ENCODE results near the gene JARID2.

JARID2 gene

GRCh38 chr6:15551798-15552197 lies 305.9 kb downstream of the JARID2 start:
- Histone ChIP-seq H3K4me3 (ENCODE audit: low read depth in 1 of 2, low read length in 2 of 2) (no peak overlapping the region), H3K9me3 (ENCODE audit: low read length) (no peaks in the 10 kb centered on the region), H3K4me1 (ENCODE audit: insufficient read depth, low read length) (peaks cover 17% of the 10 kb centered on the region), H3K36me3 (ENCODE audit: insufficient read depth, low read length) (no peaks in the 10 kb centered on the region), H3K27me3 (ENCODE audit: control insufficient read depth in 1 of 2, insufficient read depth in 2 of 2, low read length in 2 of 2) (no peaks in the 10 kb centered on the region), H3K9ac (ENCODE audit: low read length) (no peak overlapping the region), H3K27ac (ENCODE audit: low read depth, low read length) (no peak overlapping the region)

DNA sequence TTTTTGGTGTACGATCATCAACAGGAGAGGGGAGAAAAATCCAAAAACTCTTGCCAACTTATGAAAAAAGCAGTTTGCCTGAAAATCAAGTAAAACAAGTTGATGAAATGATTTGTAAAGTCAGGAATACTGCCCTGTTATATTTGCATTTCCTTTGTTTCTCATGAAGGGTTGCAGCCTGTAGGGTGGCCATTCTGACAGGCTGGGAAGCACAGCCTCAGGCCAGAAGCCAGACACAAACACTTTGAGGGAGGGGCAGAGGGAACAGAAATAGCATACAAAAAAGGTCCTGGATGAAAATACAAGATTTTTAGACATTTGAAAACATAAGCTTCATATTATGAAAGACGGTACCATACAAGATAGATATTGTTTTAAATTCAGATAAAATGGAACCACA lies 307.2 kb downstream of the JARID2 start:
- Histone ChIP-seq H3K36me3 (ENCODE audit: insufficient read depth, low read length) (no peaks in the 10 kb centered on the region), H3K4me1 (ENCODE audit: insufficient read depth, low read length) (peaks cover 9% of the 10 kb centered on the region), H3K4me3 (ENCODE audit: low read depth in 1 of 2, low read length in 2 of 2) (no peak overlapping the region), H3K9me3 (ENCODE audit: low read length) (no peaks in the 10 kb centered on the region), H3K27ac (ENCODE audit: low read depth, low read length) (no peak overlapping the region), H3K9ac (ENCODE audit: low read length) (no peak overlapping the region), H3K27me3 (ENCODE audit: control insufficient read depth in 1 of 2, insufficient read depth in 2 of 2, low read length in 2 of 2) (no peaks in the 10 kb centered on the region)

GRCh38 chr6:15553736-15554294 lies 307.9 kb downstream of the JARID2 start:
- Histone ChIP-seq H3K4me3 (ENCODE audit: low read depth in 1 of 2, low read length in 2 of 2) (no peak overlapping the region), H3K4me1 (ENCODE audit: insufficient read depth, low read length) (peaks cover 9% of the 10 kb centered on the region), H3K27me3 (ENCODE audit: control insufficient read depth in 1 of 2, insufficient read depth in 2 of 2, low read length in 2 of 2) (no peaks in the 10 kb centered on the region), H3K9me3 (ENCODE audit: low read length) (no peaks in the 10 kb centered on the region), H3K27ac (ENCODE audit: low read depth, low read length) (no peak overlapping the region), H3K36me3 (ENCODE audit: insufficient read depth, low read length) (no peaks in the 10 kb centered on the region), H3K9ac (ENCODE audit: low read length) (no peak overlapping the region)

GRCh38 chr6:15554728-15555100 lies 308.8 kb downstream of the JARID2 start:
- no peaks in the 10 kb centered on the region for H3K27me3 ChIP-seq (ENCODE audit: control insufficient read depth in 1 of 2, insufficient read depth in 2 of 2, low read length in 2 of 2)
- peaks cover 9% of the 10 kb centered on the region for H3K4me1 ChIP-seq (ENCODE audit: insufficient read depth, low read length)
- H3K4me3 ChIP-seq (ENCODE audit: low read depth in 1 of 2, low read length in 2 of 2) = no peak overlapping the region
- H3K9me3 ChIP-seq (ENCODE audit: low read length) = no peaks in the 10 kb centered on the region
- H3K36me3 ChIP-seq (ENCODE audit: insufficient read depth, low read length) = no peaks in the 10 kb centered on the region
- H3K27ac ChIP-seq (ENCODE audit: low read depth, low read length) = no peak overlapping the region
- H3K9ac ChIP-seq (ENCODE audit: low read length) = no peak overlapping the region

DNA sequence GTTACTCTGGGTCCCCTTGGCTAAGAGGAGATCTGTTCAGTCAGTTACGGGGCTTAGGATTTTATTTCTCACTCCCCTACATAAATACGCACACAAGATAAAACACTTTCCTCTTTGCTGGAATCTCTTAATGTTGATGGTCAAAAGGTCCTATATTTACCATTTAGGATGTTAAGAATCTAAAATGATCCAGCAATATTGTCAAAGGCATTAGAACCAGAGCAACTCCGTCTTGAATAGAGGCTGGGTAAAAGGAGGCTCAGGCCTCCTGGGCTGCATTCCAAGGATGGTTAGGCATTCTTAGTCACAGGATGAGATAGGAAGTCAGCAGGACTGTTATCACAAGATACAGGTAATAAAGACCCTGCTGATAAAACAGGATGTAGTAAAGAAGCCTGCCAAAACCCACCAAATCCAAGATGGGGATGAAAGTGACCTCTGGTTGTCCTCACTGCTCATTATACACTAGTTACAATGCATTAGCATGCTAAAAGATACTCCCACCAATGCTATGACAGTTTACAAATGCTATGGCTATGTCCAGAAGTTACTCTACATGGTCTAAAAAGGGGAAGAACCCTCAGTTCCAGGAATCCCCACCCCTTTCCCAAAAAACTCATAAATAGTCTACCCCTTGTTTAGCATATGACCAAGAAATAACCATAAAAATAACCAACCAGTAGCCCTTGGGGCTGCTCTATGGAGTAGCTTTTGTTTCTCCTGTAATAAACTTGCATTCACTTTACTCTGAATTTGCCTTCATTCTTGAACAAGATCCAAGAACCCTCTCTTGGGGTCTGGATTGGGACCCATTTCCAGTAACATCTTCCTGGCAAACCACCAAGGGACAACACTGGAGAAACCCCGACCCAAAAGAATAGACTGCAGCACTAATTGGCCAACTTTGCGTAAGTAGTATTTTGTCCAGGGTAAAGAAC lies 309.5 kb downstream of the JARID2 start:
- H3K4me1 ChIP-seq (ENCODE audit: insufficient read depth, low read length) = peaks cover 9% of the 10 kb centered on the region
- H3K9me3 ChIP-seq (ENCODE audit: low read length) = no peaks in the 10 kb centered on the region
- H3K9ac ChIP-seq (ENCODE audit: low read length) = no peak overlapping the region
- H3K36me3 ChIP-seq (ENCODE audit: insufficient read depth, low read length) = no peaks in the 10 kb centered on the region
- H3K4me3 ChIP-seq (ENCODE audit: low read depth in 1 of 2, low read length in 2 of 2) = no peak overlapping the region
- H3K27me3 ChIP-seq (ENCODE audit: control insufficient read depth in 1 of 2, insufficient read depth in 2 of 2, low read length in 2 of 2) = no peaks in the 10 kb centered on the region
- no peak overlapping the region for H3K27ac ChIP-seq (ENCODE audit: low read depth, low read length)

GRCh38 chr6:15556711-15557110 lies 310.8 kb downstream of the JARID2 start:
- peaks cover 7% of the 10 kb centered on the region for H3K4me1 ChIP-seq (ENCODE audit: insufficient read depth, low read length)
- H3K27me3 ChIP-seq (ENCODE audit: control insufficient read depth in 1 of 2, insufficient read depth in 2 of 2, low read length in 2 of 2) = no peaks in the 10 kb centered on the region
- no peaks in the 10 kb centered on the region for H3K9me3 ChIP-seq (ENCODE audit: low read length)
- no peak overlapping the region for H3K4me3 ChIP-seq (ENCODE audit: low read depth in 1 of 2, low read length in 2 of 2)
- H3K36me3 ChIP-seq (ENCODE audit: insufficient read depth, low read length) = no peaks in the 10 kb centered on the region
- H3K9ac ChIP-seq (ENCODE audit: low read length) = no peak overlapping the region
- H3K27ac ChIP-seq (ENCODE audit: low read depth, low read length) = no peak overlapping the region

DNA sequence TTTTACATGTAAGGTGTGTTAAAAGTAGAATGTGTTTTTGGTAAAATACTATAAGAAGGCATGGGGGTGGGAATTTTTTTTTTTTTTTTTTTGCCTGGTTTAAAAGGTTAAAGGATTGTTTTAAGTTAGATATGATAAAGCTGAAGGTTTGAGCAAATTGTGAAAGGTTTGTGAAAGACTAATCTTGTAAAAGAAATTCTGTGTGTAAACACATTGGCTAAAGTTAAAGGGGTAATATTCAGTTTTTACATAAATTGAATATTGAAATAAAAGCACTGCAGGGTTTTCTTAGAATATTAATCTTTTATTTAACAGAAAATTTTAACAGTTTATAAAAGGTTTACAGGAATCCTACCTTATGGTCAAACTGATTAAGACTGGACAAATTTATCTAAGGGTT lies 311.3 kb downstream of the JARID2 start:
- H3K9me3 ChIP-seq (ENCODE audit: low read length) = no peaks in the 10 kb centered on the region
- H3K27ac ChIP-seq (ENCODE audit: low read depth, low read length) = no peak overlapping the region
- no peak overlapping the region for H3K4me3 ChIP-seq (ENCODE audit: low read depth in 1 of 2, low read length in 2 of 2)
- peaks cover 2% of the 10 kb centered on the region for H3K4me1 ChIP-seq (ENCODE audit: insufficient read depth, low read length)
- H3K36me3 ChIP-seq (ENCODE audit: insufficient read depth, low read length) = no peaks in the 10 kb centered on the region
- H3K27me3 ChIP-seq (ENCODE audit: control insufficient read depth in 1 of 2, insufficient read depth in 2 of 2, low read length in 2 of 2) = no peaks in the 10 kb centered on the region
- no peak overlapping the region for H3K9ac ChIP-seq (ENCODE audit: low read length)

GRCh38 chr6:15560713-15561112 lies 314.8 kb downstream of the JARID2 start:
- no peak overlapping the region for H3K9ac ChIP-seq (ENCODE audit: low read length)
- no peak overlapping the region for H3K4me3 ChIP-seq (ENCODE audit: low read depth in 1 of 2, low read length in 2 of 2)
- no peaks in the 10 kb centered on the region for H3K27me3 ChIP-seq (ENCODE audit: control insufficient read depth in 1 of 2, insufficient read depth in 2 of 2, low read length in 2 of 2)
- no peaks in the 10 kb centered on the region for H3K36me3 ChIP-seq (ENCODE audit: insufficient read depth, low read length)
- no peaks in the 10 kb centered on the region for H3K9me3 ChIP-seq (ENCODE audit: low read length)
- no peaks in the 10 kb centered on the region for H3K4me1 ChIP-seq (ENCODE audit: insufficient read depth, low read length)
- H3K27ac ChIP-seq (ENCODE audit: low read depth, low read length) = no peak overlapping the region

DNA sequence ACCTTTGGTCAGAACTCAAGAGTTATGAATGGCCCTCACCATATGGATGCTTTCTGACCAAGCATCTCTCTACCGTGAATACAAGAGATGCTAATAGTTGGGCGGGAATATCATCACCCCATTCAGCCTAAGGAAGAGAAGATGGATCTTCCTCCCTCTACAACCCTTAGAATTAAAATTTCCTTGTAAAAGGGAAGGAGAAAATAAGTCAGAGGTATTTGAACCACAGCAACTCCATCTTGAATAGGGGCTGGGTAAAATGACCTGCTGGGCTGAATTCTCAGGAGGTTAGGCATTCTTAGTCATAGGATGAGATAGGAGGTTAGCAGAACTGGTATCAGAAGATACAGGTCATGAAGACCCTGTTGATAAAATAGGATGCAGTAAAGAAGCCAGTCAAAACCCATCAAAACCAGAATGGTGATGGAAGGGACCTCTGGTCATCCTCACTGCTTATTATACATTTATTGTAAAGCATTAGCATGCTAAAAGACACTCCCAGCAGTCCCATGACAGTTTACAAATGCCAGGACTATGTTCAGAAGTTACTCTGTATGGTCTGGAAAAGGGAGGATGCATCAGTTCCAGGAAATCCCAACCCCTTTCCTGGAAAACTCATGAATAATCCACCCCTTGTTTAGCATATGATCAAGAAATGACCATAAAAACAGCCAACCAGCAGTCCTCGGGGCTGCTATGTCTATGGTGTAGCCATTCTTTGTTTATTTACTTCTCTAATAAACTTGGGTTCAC lies 315.8 kb downstream of the JARID2 start:
- no peaks in the 10 kb centered on the region for H3K4me1 ChIP-seq (ENCODE audit: insufficient read depth, low read length)
- H3K4me3 ChIP-seq (ENCODE audit: low read depth in 1 of 2, low read length in 2 of 2) = no peak overlapping the region
- H3K9ac ChIP-seq (ENCODE audit: low read length) = no peak overlapping the region
- H3K9me3 ChIP-seq (ENCODE audit: low read length) = no peaks in the 10 kb centered on the region
- H3K27ac ChIP-seq (ENCODE audit: low read depth, low read length) = no peak overlapping the region
- H3K27me3 ChIP-seq (ENCODE audit: control insufficient read depth in 1 of 2, insufficient read depth in 2 of 2, low read length in 2 of 2) = no peaks in the 10 kb centered on the region
- H3K36me3 ChIP-seq (ENCODE audit: insufficient read depth, low read length) = no peaks in the 10 kb centered on the region

GRCh38 chr6:15562977-15563376 lies 317.1 kb downstream of the JARID2 start:
- Histone ChIP-seq H3K27me3 (ENCODE audit: control insufficient read depth in 1 of 2, insufficient read depth in 2 of 2, low read length in 2 of 2) (no peaks in the 10 kb centered on the region), H3K36me3 (ENCODE audit: insufficient read depth, low read length) (no peaks in the 10 kb centered on the region), H3K4me3 (ENCODE audit: low read depth in 1 of 2, low read length in 2 of 2) (no peak overlapping the region), H3K9me3 (ENCODE audit: low read length) (no peaks in the 10 kb centered on the region), H3K4me1 (ENCODE audit: insufficient read depth, low read length) (no peaks in the 10 kb centered on the region), H3K27ac (ENCODE audit: low read depth, low read length) (no peak overlapping the region), H3K9ac (ENCODE audit: low read length) (no peak overlapping the region)

- Histone ChIP-seq H3K4me1 (ENCODE audit: insufficient read depth, low read length) (no peaks in the 10 kb centered on the region), H3K27me3 (ENCODE audit: control insufficient read depth in 1 of 2, insufficient read depth in 2 of 2, low read length in 2 of 2) (no peaks in the 10 kb centered on the region), H3K9ac (ENCODE audit: low read length) (no peak overlapping the region), H3K4me3 (ENCODE audit: low read depth in 1 of 2, low read length in 2 of 2) (no peak overlapping the region), H3K27ac (ENCODE audit: low read depth, low read length) (no peak overlapping the region), H3K9me3 (ENCODE audit: low read length) (no peaks in the 10 kb centered on the region), H3K36me3 (ENCODE audit: insufficient read depth, low read length) (no peaks in the 10 kb centered on the region)
Observed at GRCh38 chr6:15569035-15569995, 323.4 kb downstream of the JARID2 start.
